Erythroblast (primary cell): ENCODE measurements around the gene CECR2.

Experiments
- GATA1 ChIP-seq: IDR thresholded peaks from 2 replicates; pipeline ENCODE4 v1.6.1; 2011; ENCODE audit warnings: low read depth, mild to moderate bottlenecking, control low read depth, low read length, moderate library complexity
- POLR2A ChIP-seq: IDR thresholded peaks from 2 replicates; pipeline ENCODE4 v1.6.1; 2011; ENCODE audit warnings: mild to moderate bottlenecking, low read length

GRCh38 chr22:17422736-17423343 lies 53.6 kb downstream of the CECR2 start:
- no peak for TF ChIP-seq POLR2A
- no peak for TF ChIP-seq GATA1
